Activated CD4-positive, alpha-beta T cell treated with anti-CD3 and anti-CD28 coated beads for 36 hours (primary cell): ENCODE measurements around the gene ZNF467. TPM values are rescaled to one million over a fixed set of nuclear protein-coding genes. Genes with fewer than 3 reads are reported as not detected.

Experiments used
- ATAC-seq: fragments of 200-7000 bp; cut with Tn5 transposase; one replicate; pipeline ENCODE4 v1.10.0; 2021; ENCODE audit warnings: mild to moderate bottlenecking, moderate library complexity
- CTCF ChIA-PET: fragments of 350-600 bp; sonication (Branson Sonifier 250); formaldehyde crosslinking; loops from one replicate; lab custom pipeline; 2021; ENCODE audit warnings: antibody characterized with exemption; lab: Charles Lee
- POLR2A ChIA-PET: fragments of 350-600 bp; sonication (Branson Sonifier 250); formaldehyde crosslinking; loops from one replicate; lab custom pipeline; 2021; ENCODE audit warnings: antibody characterized with exemption, inconsistent platforms; lab: Charles Lee
- DNase-seq: peaks from one replicate; pipeline ENCODE4 v3.0.0-alpha.2; 2020
- H3K27ac Mint-ChIP-seq: one replicate; pipeline ENCODE4 v1.8.0; 2021; ENCODE audit warnings: mixed read lengths
- H3K27me3 Mint-ChIP-seq: one replicate; pipeline ENCODE4 v1.8.0; 2021; ENCODE audit warnings: mixed read lengths
- H3K36me3 Mint-ChIP-seq: one replicate; pipeline ENCODE4 v1.8.0; 2021; ENCODE audit warnings: low read depth, mixed read lengths
- H3K4me1 Mint-ChIP-seq: one replicate; pipeline ENCODE4 v1.8.0; 2021; ENCODE audit warnings: mixed read lengths
- H3K4me3 Mint-ChIP-seq: one replicate; pipeline ENCODE4 v1.8.0; 2021; ENCODE audit warnings: mild to moderate bottlenecking, moderate library complexity, mixed read lengths
- H3K9me3 Mint-ChIP-seq: one replicate; pipeline ENCODE4 v1.8.0; 2021; ENCODE audit warnings: low read depth, mixed read lengths
- intact Hi-C, 2 experiments: fragments of 100-400 bp; cut with DNase I in 1 of 2; cut with micrococcal nuclease in 1 of 2; formaldehyde crosslinking; loops; one replicate each; pipeline versions ENCODE4 v1.14.2 to v1.15.1; 2022 to 2024; cut with DNase I, micrococcal nuclease
- total RNA-seq, 2 experiments: library from RNA; stranded (reverse); gene quantifications; one replicate each; pipeline ENCODE4 v1.2.3, GENCODE V29; 2021

The ZNF467 gene
- total RNA-seq, 2 experiments from 2014 or later: 0.23 to 0.25 TPM

GRCh38 chr7:149766135-149766675 is 7.2 kb downstream of the ZNF467 start:
- ChIA-PET CTCF (interaction anchor here (0.6 kb wide), 1 partner anchor 11 kb away, joined by 4 read pairs; no protein-coding TSS in a partner anchor), POLR2A (no interaction called here)
- H3K36me3 Mint-ChIP-seq: peaks cover 7% of the 10 kb centered on the region
- no peak for ATAC-seq
- no peaks in the 10 kb centered on the region for H3K9me3 Mint-ChIP-seq
- DNase-seq: no peak
- intact Hi-C loops: no loop called here
- no peak overlapping the region for H3K4me3 Mint-ChIP-seq
- H3K27me3 Mint-ChIP-seq: no peaks in the 10 kb centered on the region
- H3K4me1 Mint-ChIP-seq: no peaks in the 10 kb centered on the region
- H3K27ac Mint-ChIP-seq: no peak overlapping the region

DNA sequence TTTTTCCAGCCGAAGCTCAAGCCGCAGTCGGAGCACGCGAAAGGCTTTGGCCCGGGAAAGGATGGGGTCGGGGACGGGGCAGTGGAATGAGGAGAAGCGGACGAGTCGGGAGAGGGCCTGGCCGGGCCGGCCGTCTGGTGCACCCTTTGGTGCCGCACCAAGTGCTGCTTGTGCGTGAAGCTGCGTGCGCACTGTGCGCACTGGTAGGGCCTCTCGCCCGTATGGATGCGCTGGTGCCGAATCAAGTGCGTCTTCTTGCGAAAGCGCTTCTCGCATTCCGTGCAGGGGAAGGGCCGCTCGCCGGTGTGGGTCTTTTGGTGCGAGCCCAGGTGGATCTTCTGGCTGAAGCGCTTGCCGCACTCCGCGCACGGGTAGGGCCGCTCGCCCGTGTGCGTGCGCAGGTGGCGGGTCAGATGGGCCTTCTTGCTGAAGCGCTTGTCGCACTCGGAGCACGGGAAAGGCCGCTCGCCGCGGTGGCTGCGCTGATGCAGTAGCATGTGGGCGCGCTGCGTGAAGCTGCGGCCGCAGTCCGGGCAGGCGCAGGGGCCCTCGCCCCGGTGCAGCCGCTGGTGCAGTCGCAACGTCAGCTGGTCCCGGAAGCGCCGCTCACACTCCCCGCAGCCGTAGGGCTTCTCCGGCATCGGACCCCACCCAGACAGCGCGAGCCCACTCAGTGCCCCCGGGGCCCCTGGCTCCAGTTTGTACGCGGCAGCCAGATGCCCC is 7.8 kb downstream of the ZNF467 start:
- peaks cover 7% of the 10 kb centered on the region for H3K36me3 Mint-ChIP-seq
- H3K27me3 Mint-ChIP-seq: no peaks in the 10 kb centered on the region
- ATAC-seq (no peak), DNase-seq (no peak)
- H3K9me3 Mint-ChIP-seq: no peaks in the 10 kb centered on the region
- no peak overlapping the region for H3K4me3 Mint-ChIP-seq
- CTCF ChIA-PET: no interaction called here
- POLR2A ChIA-PET: no interaction called here
- intact Hi-C loops: no loop called here
- H3K27ac Mint-ChIP-seq: no peak overlapping the region
- no peaks in the 10 kb centered on the region for H3K4me1 Mint-ChIP-seq

- no peaks in the 10 kb centered on the region for H3K4me1 Mint-ChIP-seq
- DNase-seq (no peak), ATAC-seq (no peak)
- ChIA-PET CTCF (no interaction called here), POLR2A (no interaction called here)
- no peak overlapping the region for H3K4me3 Mint-ChIP-seq
- no peaks in the 10 kb centered on the region for H3K9me3 Mint-ChIP-seq
- intact Hi-C loops: no loop called here
- H3K27ac Mint-ChIP-seq: no peak overlapping the region
- H3K27me3 Mint-ChIP-seq: no peaks in the 10 kb centered on the region
- peaks cover 7% of the 10 kb centered on the region for H3K36me3 Mint-ChIP-seq
Observed at GRCh38 chr7:149764481-149765398, 8.6 kb downstream of the ZNF467 start.

DNA sequence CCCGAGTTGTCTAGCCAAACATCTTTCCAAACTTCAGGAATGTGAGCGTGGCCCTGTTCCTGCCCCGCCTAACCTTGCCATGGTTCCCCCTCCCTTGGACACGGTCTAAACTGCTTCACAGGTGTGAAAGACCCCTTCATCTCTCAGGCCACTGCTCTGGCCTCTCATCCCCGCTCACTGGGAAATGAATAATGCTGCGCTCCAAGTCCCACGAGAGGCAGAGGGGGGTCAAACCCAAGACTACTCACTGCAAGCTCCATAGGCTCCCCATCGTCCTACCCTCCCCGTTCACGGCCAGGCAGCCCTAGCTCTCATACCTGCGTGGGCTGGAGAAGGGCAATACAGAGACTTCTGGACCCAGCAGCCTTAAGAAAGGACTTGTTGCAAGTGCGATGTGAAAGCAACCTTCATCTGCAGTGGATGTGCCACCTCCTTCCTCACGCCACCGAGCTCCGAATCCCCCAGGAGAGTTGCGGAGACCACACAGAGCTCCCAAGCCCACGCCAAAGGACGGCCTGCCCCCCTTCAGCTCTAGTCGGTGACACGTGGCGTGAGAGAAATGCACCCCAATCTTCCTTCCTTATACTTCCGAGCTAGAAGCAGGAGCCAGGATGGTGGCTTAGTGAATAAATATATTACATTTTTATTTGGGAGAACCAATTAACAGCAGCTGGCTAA is 9.7 kb downstream of the ZNF467 start:
- Mint-ChIP-seq H3K4me1 (no peaks in the 10 kb centered on the region), H3K36me3 (peaks cover 7% of the 10 kb centered on the region), H3K4me3 (no peak overlapping the region), H3K27ac (no peak overlapping the region), H3K9me3 (no peaks in the 10 kb centered on the region), H3K27me3 (no peaks in the 10 kb centered on the region)
- no peak for ATAC-seq
- intact Hi-C loops: no loop called here
- CTCF ChIA-PET: interaction anchor here (0.6 to 1.0 kb wide), 3 partner anchors 200 to 657 kb away, joined by 3 read pairs; no protein-coding TSS in a partner anchor
- DNase-seq: no peak
- POLR2A ChIA-PET: no interaction called here

DNA sequence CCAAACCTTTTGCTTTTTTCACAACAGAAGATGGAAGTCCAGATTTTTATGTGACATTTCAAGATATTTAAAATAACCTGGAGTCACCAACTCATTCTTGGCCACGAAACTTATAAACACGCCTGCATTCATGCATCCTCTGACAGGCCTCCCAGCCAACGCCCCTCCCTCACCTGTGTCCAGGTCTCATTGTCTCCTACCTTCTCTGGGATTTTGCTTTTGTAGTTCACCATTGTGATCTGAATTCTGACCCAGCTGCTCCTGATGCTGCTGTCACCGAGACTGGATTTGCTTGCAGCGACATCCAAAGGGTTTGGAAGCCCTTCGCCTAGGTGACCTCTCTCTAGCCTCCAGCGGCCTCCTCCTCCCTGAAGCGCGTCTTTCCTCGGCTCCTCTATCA is 10.8 kb downstream of the ZNF467 start:
- Mint-ChIP-seq H3K4me1 (no peaks in the 10 kb centered on the region), H3K9me3 (no peaks in the 10 kb centered on the region), H3K27me3 (no peaks in the 10 kb centered on the region), H3K4me3 (no peak overlapping the region), H3K36me3 (peaks cover 5% of the 10 kb centered on the region), H3K27ac (no peak overlapping the region)
- POLR2A ChIA-PET: no interaction called here
- intact Hi-C loops: no loop called here
- CTCF ChIA-PET: interaction anchor here (0.8 to 1.3 kb wide), 4 partner anchors 11 to 201 kb away, joined by 3 to 4 read pairs (median 3); partner anchors contain the start of gene ZNF467
- DNase-seq: no peak
- ATAC-seq: no peak

DNA sequence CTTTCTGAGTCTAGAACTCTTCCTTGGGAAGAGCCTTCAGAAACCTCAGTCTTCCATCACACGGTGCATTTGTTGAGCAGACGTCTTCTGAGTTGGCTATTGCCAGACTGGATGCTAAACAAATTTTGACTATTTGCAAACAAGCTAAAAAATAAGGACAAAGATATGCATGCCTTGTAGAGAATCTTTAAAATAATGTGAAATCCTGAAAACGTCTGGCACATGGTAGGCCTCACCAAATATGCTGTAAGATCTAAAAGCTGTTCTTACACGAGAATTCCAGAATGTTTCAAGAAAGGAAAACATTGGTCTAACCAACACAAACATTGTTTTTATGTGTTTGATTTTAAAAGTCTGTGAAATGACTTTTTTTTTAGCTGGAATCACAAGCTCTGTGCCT is 11.3 kb downstream of the ZNF467 start:
- Mint-ChIP-seq H3K27me3 (no peaks in the 10 kb centered on the region), H3K4me3 (no peak overlapping the region), H3K27ac (no peak overlapping the region), H3K36me3 (peaks cover 5% of the 10 kb centered on the region), H3K4me1 (no peaks in the 10 kb centered on the region), H3K9me3 (no peaks in the 10 kb centered on the region)
- intact Hi-C loops: no loop called here
- CTCF ChIA-PET: interaction anchor here (1.0 to 1.3 kb wide), 3 partner anchors 14 to 20 kb away, joined by 3 to 4 read pairs (median 3); no protein-coding TSS in a partner anchor
- DNase-seq (no peak), ATAC-seq (no peak)
- POLR2A ChIA-PET: interaction anchor here (0.6 kb wide), 1 partner anchor 312 kb away, joined by 6 read pairs; no protein-coding TSS in a partner anchor

- peaks cover 3% of the 10 kb centered on the region for H3K36me3 Mint-ChIP-seq
- H3K4me3 Mint-ChIP-seq: no peak overlapping the region
- no peaks in the 10 kb centered on the region for H3K4me1 Mint-ChIP-seq
- H3K27ac Mint-ChIP-seq: no peak overlapping the region
- H3K9me3 Mint-ChIP-seq: no peaks in the 10 kb centered on the region
- DNase-seq (no peak), ATAC-seq (no peak)
- POLR2A ChIA-PET: no interaction called here
- CTCF ChIA-PET: interaction anchor here (0.6 to 1.0 kb wide), 2 partner anchors 13 to 40 kb away, joined by 3 read pairs; no protein-coding TSS in a partner anchor
- no peaks in the 10 kb centered on the region for H3K27me3 Mint-ChIP-seq
- intact Hi-C loops: no loop called here
Observed at GRCh38 chr7:149761307-149761706, 12.1 kb downstream of the ZNF467 start.

GRCh38 chr7:149760538-149760937 is 12.8 kb downstream of the ZNF467 start:
- intact Hi-C loops: no loop called here
- Mint-ChIP-seq H3K4me3 (no peak overlapping the region), H3K9me3 (no peaks in the 10 kb centered on the region), H3K27ac (no peak overlapping the region), H3K4me1 (no peaks in the 10 kb centered on the region), H3K27me3 (no peaks in the 10 kb centered on the region), H3K36me3 (no peaks in the 10 kb centered on the region)
- ChIA-PET POLR2A (no interaction called here), CTCF (no interaction called here)
- ATAC-seq (no peak), DNase-seq (no peak)

DNA sequence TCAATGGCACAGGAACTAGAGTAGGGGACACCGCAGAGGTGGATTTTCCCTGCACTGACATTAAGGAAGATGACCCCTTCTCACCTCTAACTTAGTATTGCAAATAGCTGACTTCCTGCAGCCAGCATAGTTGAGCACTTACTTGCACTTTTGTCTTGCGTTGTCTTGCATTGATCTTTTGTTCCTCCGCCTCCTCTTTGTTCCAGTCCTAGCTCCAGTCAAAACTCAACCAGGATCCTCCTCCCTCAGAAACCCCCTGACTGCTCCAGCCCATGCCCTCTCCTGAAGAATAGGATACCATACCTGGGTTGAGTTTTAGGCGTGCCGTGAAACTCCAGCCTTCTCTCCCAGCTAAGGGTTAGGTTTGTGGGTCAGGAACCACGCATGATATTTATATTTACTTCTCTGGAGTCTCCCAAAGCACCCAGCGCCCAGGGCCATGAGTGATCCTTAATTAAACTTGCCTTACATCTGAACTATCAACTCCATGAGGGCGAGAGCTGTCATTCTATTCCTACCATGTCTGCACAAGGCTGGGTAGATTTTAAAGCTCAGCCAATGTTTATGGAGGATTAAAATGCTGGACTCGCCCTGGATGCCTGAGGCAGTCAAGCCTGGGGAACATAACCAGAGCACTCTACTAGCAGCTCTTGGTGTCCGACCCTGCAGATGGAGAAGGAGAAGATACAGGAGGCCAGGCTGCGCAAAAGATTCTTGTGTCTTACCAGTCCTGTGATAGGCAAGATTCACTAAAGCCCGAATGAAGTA is 14.1 kb downstream of the ZNF467 start:
- Mint-ChIP-seq H3K9me3 (no peaks in the 10 kb centered on the region), H3K27ac (no peak overlapping the region), H3K27me3 (no peaks in the 10 kb centered on the region), H3K4me1 (no peaks in the 10 kb centered on the region), H3K36me3 (no peaks in the 10 kb centered on the region), H3K4me3 (no peak overlapping the region)
- DNase-seq: no peak
- ATAC-seq: no peak
- intact Hi-C loops: no loop called here
- POLR2A ChIA-PET: no interaction called here
- CTCF ChIA-PET: interaction anchor here (0.9 to 1.0 kb wide), 2 partner anchors 17 to 97 kb away, joined by 3 to 4 read pairs; no protein-coding TSS in a partner anchor

- CTCF ChIA-PET: interaction anchor here (0.7 kb wide), 1 partner anchor 49 kb away, joined by 4 read pairs; no protein-coding TSS in a partner anchor
Observed at GRCh38 chr7:149753375-149754233, 19.8 kb downstream of the ZNF467 start.

More at GRCh38 chr7:149753375-149754233, 19.8 kb downstream of the ZNF467 start:
- intact Hi-C loops: no loop called here
- Mint-ChIP-seq H3K27ac (no peak overlapping the region), H3K4me3 (no peak overlapping the region), H3K27me3 (no peaks in the 10 kb centered on the region), H3K4me1 (no peaks in the 10 kb centered on the region), H3K9me3 (peaks cover 3% of the 10 kb centered on the region), H3K36me3 (no peaks in the 10 kb centered on the region)
- POLR2A ChIA-PET: no interaction called here
- DNase-seq (no peak), ATAC-seq (no peak)
